GM12878 (cell line): ENCODE results near the gene NFATC1. TPM values are rescaled to one million over a fixed set of nuclear protein-coding genes. Genes with fewer than 3 reads are reported as not detected.

Experiments used
- CREB1 ChIP-seq: IDR thresholded peaks from 2 replicates; pipeline ENCODE4 v1.6.1; 2012; ENCODE audit warnings: low read depth, mild to moderate bottlenecking, inconsistent platforms
- FOXK2 ChIP-seq: fragments of 450-650 bp; IDR thresholded peaks from 2 replicates; pipeline ENCODE4 v1.6.1; 2017; ENCODE audit warnings: mild to moderate bottlenecking, moderate library complexity
- NFIC ChIP-seq: IDR thresholded peaks from 2 replicates; pipeline ENCODE4 v1.6.1; 2012; ENCODE audit warnings: low read depth, mild to moderate bottlenecking, inconsistent platforms, low read length, moderate library complexity
- RB1 ChIP-seq: fragments of 450-650 bp; formaldehyde crosslinking; IDR thresholded peaks from 2 replicates; pipeline ENCODE4 v1.6.1; 2017; ENCODE audit warnings: mild to moderate bottlenecking, borderline replicate concordance
- SMAD1 ChIP-seq: fragments of 450-650 bp; IDR thresholded peaks from 2 replicates; pipeline ENCODE4 v1.6.1; 2018; ENCODE audit warnings: mild to moderate bottlenecking, low read depth; ENCODE audit not compliant: partially characterized antibody
- SREBF2 ChIP-seq: IDR thresholded peaks from 2 replicates; pipeline ENCODE4 v1.6.1; 2012; ENCODE audit warnings: mild to moderate bottlenecking, low read length
- STAT3 ChIP-seq: IDR thresholded peaks from 2 replicates; pipeline ENCODE4 v1.6.1; 2011; ENCODE audit warnings: low read depth, low read length, improper control_type of control experiment
- polyA plus RNA-seq, 11 experiments: library from polyadenylated mRNA; depleted of rRNA in 4 of 11; unstranded in 6 of 11; stranded (reverse) in 5 of 11; fragments of >200 nt; fragmentation: Nextera tagmentation in 4 of 11; fragmentation: Illumina TruSeq in 1 of 11; extraction: Ambion mirVana in 4 of 11; extraction: Trizol in 1 of 11; gene quantifications; 1 replicate in 1 of 11; 2 replicates in 10 of 11; pipeline versions ENCODE4 v1.2.1 to v1.2.3, GENCODE V29; 2011 to 2016; ENCODE audit warnings: inconsistent platforms in 2 of 11, missing spikeins in 2 of 11, low read depth in 1 of 11
- total RNA-seq, 4 experiments: library from RNA; depleted of rRNA in 3 of 4; stranded (reverse); fragments of >200 nt in 3 of 4; fragmentation: Illumina TruSeq in 1 of 4; extraction: Trizol in 1 of 4; gene quantifications; 2 replicates each; pipeline versions ENCODE4 v1.2.1 to v1.2.3, GENCODE V29; 2013 to 2021
- TF ChIP-seq, protein P1 (sequence below): fragments of 450-650 bp; IDR thresholded peaks from 2 replicates; pipeline ENCODE4 v1.6.1; 2017; ENCODE audit warnings: mild to moderate bottlenecking, moderate library complexity
- TF ChIP-seq, protein P2 (sequence below): fragments of 450-650 bp; IDR thresholded peaks from 2 replicates; pipeline ENCODE4 v1.6.1; 2016; ENCODE audit warnings: mild to moderate bottlenecking

Gene NFATC1
- total and polyA plus RNA-seq, 10 of the 15 experiments (the other 5 are each of a cell fraction or from before 2014, with no cell fraction given) = 0.84 to 20.8 (median 5.1) TPM

DNA sequence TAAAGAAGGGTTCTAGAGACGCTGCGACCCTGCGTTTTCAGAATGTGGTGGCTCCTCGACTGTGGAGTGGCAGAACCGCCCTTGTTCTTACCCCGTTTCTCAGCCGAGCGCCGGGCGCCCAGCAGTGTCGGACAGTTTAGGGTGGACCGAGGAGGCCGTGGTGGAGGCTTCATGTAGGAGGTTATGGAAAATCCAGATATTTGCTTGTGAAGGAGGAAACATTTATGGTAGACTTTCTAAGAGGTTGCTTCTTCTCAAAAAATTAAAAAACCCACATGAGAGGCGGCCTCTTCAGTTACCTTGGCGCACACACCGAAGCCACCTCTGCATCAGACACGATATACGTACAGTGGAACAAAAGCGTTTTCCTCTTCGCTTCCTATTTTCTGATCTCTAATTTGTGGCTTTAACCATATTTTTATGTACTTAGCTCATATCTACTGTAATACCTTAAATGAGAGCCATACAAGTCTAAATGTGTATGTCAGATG is 120.8 kb downstream of the NFATC1 start (continued):
- no peak for TF ChIP-seq FOXK2
- TF ChIP-seq RB1 = no peak
- TF ChIP-seq, protein P1, sequence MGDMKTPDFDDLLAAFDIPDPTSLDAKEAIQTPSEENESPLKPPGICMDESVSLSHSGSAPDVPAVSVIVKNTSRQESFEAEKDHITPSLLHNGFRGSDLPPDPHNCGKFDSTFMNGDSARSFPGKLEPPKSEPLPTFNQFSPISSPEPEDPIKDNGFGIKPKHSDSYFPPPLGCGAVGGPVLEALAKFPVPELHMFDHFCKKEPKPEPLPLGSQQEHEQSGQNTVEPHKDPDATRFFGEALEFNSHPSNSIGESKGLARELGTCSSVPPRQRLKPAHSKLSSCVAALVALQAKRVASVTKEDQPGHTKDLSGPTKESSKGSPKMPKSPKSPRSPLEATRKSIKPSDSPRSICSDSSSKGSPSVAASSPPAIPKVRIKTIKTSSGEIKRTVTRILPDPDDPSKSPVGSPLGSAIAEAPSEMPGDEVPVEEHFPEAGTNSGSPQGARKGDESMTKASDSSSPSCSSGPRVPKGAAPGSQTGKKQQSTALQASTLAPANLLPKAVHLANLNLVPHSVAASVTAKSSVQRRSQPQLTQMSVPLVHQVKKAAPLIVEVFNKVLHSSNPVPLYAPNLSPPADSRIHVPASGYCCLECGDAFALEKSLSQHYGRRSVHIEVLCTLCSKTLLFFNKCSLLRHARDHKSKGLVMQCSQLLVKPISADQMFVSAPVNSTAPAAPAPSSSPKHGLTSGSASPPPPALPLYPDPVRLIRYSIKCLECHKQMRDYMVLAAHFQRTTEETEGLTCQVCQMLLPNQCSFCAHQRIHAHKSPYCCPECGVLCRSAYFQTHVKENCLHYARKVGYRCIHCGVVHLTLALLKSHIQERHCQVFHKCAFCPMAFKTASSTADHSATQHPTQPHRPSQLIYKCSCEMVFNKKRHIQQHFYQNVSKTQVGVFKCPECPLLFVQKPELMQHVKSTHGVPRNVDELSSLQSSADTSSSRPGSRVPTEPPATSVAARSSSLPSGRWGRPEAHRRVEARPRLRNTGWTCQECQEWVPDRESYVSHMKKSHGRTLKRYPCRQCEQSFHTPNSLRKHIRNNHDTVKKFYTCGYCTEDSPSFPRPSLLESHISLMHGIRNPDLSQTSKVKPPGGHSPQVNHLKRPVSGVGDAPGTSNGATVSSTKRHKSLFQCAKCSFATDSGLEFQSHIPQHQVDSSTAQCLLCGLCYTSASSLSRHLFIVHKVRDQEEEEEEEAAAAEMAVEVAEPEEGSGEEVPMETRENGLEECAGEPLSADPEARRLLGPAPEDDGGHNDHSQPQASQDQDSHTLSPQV = no peak
- TF ChIP-seq SREBF2 = no peak
- no peak for TF ChIP-seq NFIC
- TF ChIP-seq, protein P2, sequence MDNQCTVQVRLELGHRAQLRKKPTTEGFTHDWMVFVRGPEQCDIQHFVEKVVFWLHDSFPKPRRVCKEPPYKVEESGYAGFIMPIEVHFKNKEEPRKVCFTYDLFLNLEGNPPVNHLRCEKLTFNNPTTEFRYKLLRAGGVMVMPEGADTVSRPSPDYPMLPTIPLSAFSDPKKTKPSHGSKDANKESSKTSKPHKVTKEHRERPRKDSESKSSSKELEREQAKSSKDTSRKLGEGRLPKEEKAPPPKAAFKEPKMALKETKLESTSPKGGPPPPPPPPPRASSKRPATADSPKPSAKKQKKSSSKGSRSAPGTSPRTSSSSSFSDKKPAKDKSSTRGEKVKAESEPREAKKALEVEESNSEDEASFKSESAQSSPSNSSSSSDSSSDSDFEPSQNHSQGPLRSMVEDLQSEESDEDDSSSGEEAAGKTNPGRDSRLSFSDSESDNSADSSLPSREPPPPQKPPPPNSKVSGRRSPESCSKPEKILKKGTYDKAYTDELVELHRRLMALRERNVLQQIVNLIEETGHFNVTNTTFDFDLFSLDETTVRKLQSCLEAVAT = no peak
- no peak for TF ChIP-seq STAT3
- no peak for TF ChIP-seq CREB1
- no peak for TF ChIP-seq SMAD1
